Immature natural killer cell (primary cell): ENCODE measurements around the gene PNMA8B. TPM values are rescaled to one million over a fixed set of nuclear protein-coding genes. Genes with fewer than 3 reads are reported as not detected.

Source experiments
- DNase-seq, 3 donors: peaks; one replicate each; pipeline ENCODE4 v3.0.0; 2022; ENCODE audit warnings: mixed read lengths in 1 of 3
- H3K27ac Mint-ChIP-seq, 6 donors: one replicate each; pipeline ENCODE4 v1.8.0; 2020; ENCODE audit warnings: mixed read lengths in 6 of 6, mild to moderate bottlenecking in 5 of 6, inconsistent platforms in 4 of 6, moderate library complexity in 3 of 6
- H3K27me3 Mint-ChIP-seq, 3 donors: one replicate each; pipeline ENCODE4 v1.8.0; 2020 to 2021; ENCODE audit warnings: low read depth in 3 of 3, mild to moderate bottlenecking in 3 of 3, mixed read lengths in 3 of 3, moderate library complexity in 3 of 3, inconsistent platforms in 1 of 3
- H3K36me3 Mint-ChIP-seq, 3 donors: one replicate each; pipeline ENCODE4 v1.8.0; 2020; ENCODE audit warnings: mixed read lengths in 3 of 3, inconsistent platforms in 2 of 3, mild to moderate bottlenecking in 2 of 3
- H3K4me1 Mint-ChIP-seq, 2 donors: one replicate each; pipeline ENCODE4 v1.8.0; 2020; ENCODE audit warnings: inconsistent platforms in 2 of 2, mild to moderate bottlenecking in 2 of 2, mixed read lengths in 2 of 2, moderate library complexity in 1 of 2
- H3K4me3 Mint-ChIP-seq, 5 donors: one replicate each; pipeline ENCODE4 v1.8.0; 2020; ENCODE audit warnings: mild to moderate bottlenecking in 5 of 5, mixed read lengths in 5 of 5, inconsistent platforms in 3 of 5, moderate library complexity in 3 of 5
- H3K9me3 Mint-ChIP-seq, 6 donors: one replicate each; pipeline ENCODE4 v1.8.0; 2020; ENCODE audit warnings: mild to moderate bottlenecking in 6 of 6, mixed read lengths in 6 of 6, inconsistent platforms in 4 of 6, moderate library complexity in 3 of 6
- polyA plus RNA-seq, 3 donors: library from polyadenylated mRNA; unstranded; fragments of 300-500 nt; fragmentation: Illumina TruSeq; gene quantifications; one replicate each; pipeline ENCODE4 v1.2.3, GENCODE V29; 2021

The PNMA8B gene
- polyA plus RNA-seq, 3 donors from 2014 or later: not detected

GRCh38 chr19:46487178-46487801, 8.4 kb downstream of the PNMA8B start:
- H3K36me3 Mint-ChIP-seq: no peaks in the 10 kb centered on the region
- no peak overlapping the region for H3K27ac Mint-ChIP-seq
- DNase-seq: no peak
- H3K27me3 Mint-ChIP-seq: peaks cover 27 to 32% (median 28%) of the 10 kb centered on the region in 3 donors
- H3K9me3 Mint-ChIP-seq: peaks cover 0 to 2% (median 0%) of the 10 kb centered on the region in 6 donors
- peak overlapping the region in 1 of 5 donors; percentile 17 for H3K4me3 Mint-ChIP-seq
- peaks cover 0 to 2% of the 10 kb centered on the region in 2 donors for H3K4me1 Mint-ChIP-seq

GRCh38 chr19:46486358-46486757, 9.3 kb downstream of the PNMA8B start:
- Mint-ChIP-seq H3K4me3 (no peak overlapping the region), H3K27me3 (peaks cover 23 to 30% (median 26%) of the 10 kb centered on the region in 3 donors), H3K9me3 (peaks cover 0 to 2% (median 0%) of the 10 kb centered on the region in 6 donors), H3K4me1 (peaks cover 0 to 2% of the 10 kb centered on the region in 2 donors), H3K36me3 (no peaks in the 10 kb centered on the region), H3K27ac (no peak overlapping the region)
- no peak for DNase-seq

- no peak overlapping the region for H3K4me3 Mint-ChIP-seq
- H3K9me3 Mint-ChIP-seq: peaks cover 0 to 2% (median 0%) of the 10 kb centered on the region in 6 donors
- no peaks in the 10 kb centered on the region for H3K36me3 Mint-ChIP-seq
- H3K27me3 Mint-ChIP-seq: peaks cover 12 to 23% (median 21%) of the 10 kb centered on the region in 3 donors
- H3K4me1 Mint-ChIP-seq: peaks cover 0 to 2% of the 10 kb centered on the region in 2 donors
- no peak for DNase-seq
- no peak overlapping the region for H3K27ac Mint-ChIP-seq
Measured at GRCh38 chr19:46484656-46485055, 11.0 kb downstream of the PNMA8B start.

GRCh38 chr19:46482631-46483030, 13.0 kb downstream of the PNMA8B start:
- no peak overlapping the region for H3K27ac Mint-ChIP-seq
- no peak overlapping the region for H3K4me3 Mint-ChIP-seq
- no peaks in the 10 kb centered on the region for H3K4me1 Mint-ChIP-seq
- peaks cover 3 to 16% (median 11%) of the 10 kb centered on the region in 3 donors for H3K27me3 Mint-ChIP-seq
- no peaks in the 10 kb centered on the region for H3K36me3 Mint-ChIP-seq
- no peak for DNase-seq
- H3K9me3 Mint-ChIP-seq: no peaks in the 10 kb centered on the region

- no peak overlapping the region for H3K4me3 Mint-ChIP-seq
- no peak overlapping the region for H3K27ac Mint-ChIP-seq
Measured at GRCh38 chr19:46481947-46482346, 13.7 kb downstream of the PNMA8B start.

GRCh38 chr19:46481223-46481848, 14.3 kb downstream of the PNMA8B start:
- no peaks in the 10 kb centered on the region for H3K4me1 Mint-ChIP-seq

More at GRCh38 chr19:46481947-46482346, 13.7 kb downstream of the PNMA8B start:
- H3K4me1 Mint-ChIP-seq: no peaks in the 10 kb centered on the region
- no peaks in the 10 kb centered on the region for H3K9me3 Mint-ChIP-seq
- peaks cover 6 to 16% (median 9%) of the 10 kb centered on the region in 3 donors for H3K27me3 Mint-ChIP-seq
- H3K36me3 Mint-ChIP-seq: no peaks in the 10 kb centered on the region
- no peak for DNase-seq

GRCh38 chr19:46480415-46480814, 15.3 kb downstream of the PNMA8B start:
- Mint-ChIP-seq H3K27ac (no peak overlapping the region), H3K27me3 (peaks cover 5 to 13% (median 7%) of the 10 kb centered on the region in 3 donors), H3K9me3 (no peaks in the 10 kb centered on the region), H3K4me3 (no peak overlapping the region), H3K4me1 (no peaks in the 10 kb centered on the region), H3K36me3 (no peaks in the 10 kb centered on the region)
- no peak for DNase-seq

More at GRCh38 chr19:46481223-46481848, 14.3 kb downstream of the PNMA8B start:
- DNase-seq: no peak
- Mint-ChIP-seq H3K27me3 (peaks cover 5 to 13% (median 9%) of the 10 kb centered on the region in 3 donors), H3K4me3 (no peak overlapping the region), H3K9me3 (no peaks in the 10 kb centered on the region), H3K36me3 (no peaks in the 10 kb centered on the region), H3K27ac (no peak overlapping the region)

GRCh38 chr19:46478356-46478986, 17.2 kb downstream of the PNMA8B start:
- Mint-ChIP-seq H3K27me3 (peaks cover 4 to 17% (median 4%) of the 10 kb centered on the region in 3 donors), H3K27ac (no peak overlapping the region), H3K4me3 (no peak overlapping the region), H3K9me3 (no peaks in the 10 kb centered on the region), H3K4me1 (no peaks in the 10 kb centered on the region), H3K36me3 (no peaks in the 10 kb centered on the region)
- peak in 2 of 3 donors; percentile 15 to 18 for DNase-seq

- Mint-ChIP-seq H3K27me3 (peaks cover 14 to 19% (median 17%) of the 10 kb centered on the region in 3 donors), H3K4me3 (no peak overlapping the region), H3K4me1 (no peaks in the 10 kb centered on the region), H3K27ac (no peak overlapping the region), H3K9me3 (no peaks in the 10 kb centered on the region), H3K36me3 (no peaks in the 10 kb centered on the region)
- no peak for DNase-seq
Measured at GRCh38 chr19:46475986-46476385, 19.7 kb downstream of the PNMA8B start.

- Mint-ChIP-seq H3K27ac (no peak overlapping the region), H3K4me1 (no peaks in the 10 kb centered on the region), H3K9me3 (no peaks in the 10 kb centered on the region), H3K36me3 (no peaks in the 10 kb centered on the region), H3K4me3 (no peak overlapping the region), H3K27me3 (peaks cover 17 to 23% (median 18%) of the 10 kb centered on the region in 3 donors)
- no peak for DNase-seq
Measured at GRCh38 chr19:46474211-46474610, 21.5 kb downstream of the PNMA8B start.

- H3K27me3 Mint-ChIP-seq: peaks cover 17 to 21% (median 19%) of the 10 kb centered on the region in 3 donors
- no peak overlapping the region for H3K27ac Mint-ChIP-seq
- no peak for DNase-seq
- no peaks in the 10 kb centered on the region for H3K9me3 Mint-ChIP-seq
- no peaks in the 10 kb centered on the region for H3K36me3 Mint-ChIP-seq
- no peak overlapping the region for H3K4me3 Mint-ChIP-seq
- no peaks in the 10 kb centered on the region for H3K4me1 Mint-ChIP-seq
Measured at GRCh38 chr19:46472592-46472991, 23.1 kb downstream of the PNMA8B start.

GRCh38 chr19:46471811-46472543, 23.7 kb downstream of the PNMA8B start:
- Mint-ChIP-seq H3K27ac (no peak overlapping the region), H3K36me3 (no peaks in the 10 kb centered on the region), H3K4me1 (no peaks in the 10 kb centered on the region), H3K9me3 (no peaks in the 10 kb centered on the region), H3K4me3 (no peak overlapping the region), H3K27me3 (peaks cover 16 to 19% (median 19%) of the 10 kb centered on the region in 3 donors)
- DNase-seq: no peak

- no peaks in the 10 kb centered on the region for H3K9me3 Mint-ChIP-seq
- H3K36me3 Mint-ChIP-seq: no peaks in the 10 kb centered on the region
- H3K4me1 Mint-ChIP-seq: no peaks in the 10 kb centered on the region
- no peak within 1 kb of the TSS for H3K4me3 Mint-ChIP-seq
- H3K27me3 Mint-ChIP-seq: peaks cover 16 to 20% (median 19%) of the 10 kb centered on the region in 3 donors
- no peak within 1 kb of the TSS for H3K27ac Mint-ChIP-seq
- no peak for DNase-seq
Measured at GRCh38 chr19:46471116-46471733, 24.4 kb downstream of the PNMA8B start, which contains the start of gene PNMA8A. Gene PNMA8A, minus strand, starts transcription at chr19:46471563. Its CDS starts 528 bp downstream, at chr19:46471035.
